ENCODE measurements around the gene CENPB.

Gene CENPB

DNA sequence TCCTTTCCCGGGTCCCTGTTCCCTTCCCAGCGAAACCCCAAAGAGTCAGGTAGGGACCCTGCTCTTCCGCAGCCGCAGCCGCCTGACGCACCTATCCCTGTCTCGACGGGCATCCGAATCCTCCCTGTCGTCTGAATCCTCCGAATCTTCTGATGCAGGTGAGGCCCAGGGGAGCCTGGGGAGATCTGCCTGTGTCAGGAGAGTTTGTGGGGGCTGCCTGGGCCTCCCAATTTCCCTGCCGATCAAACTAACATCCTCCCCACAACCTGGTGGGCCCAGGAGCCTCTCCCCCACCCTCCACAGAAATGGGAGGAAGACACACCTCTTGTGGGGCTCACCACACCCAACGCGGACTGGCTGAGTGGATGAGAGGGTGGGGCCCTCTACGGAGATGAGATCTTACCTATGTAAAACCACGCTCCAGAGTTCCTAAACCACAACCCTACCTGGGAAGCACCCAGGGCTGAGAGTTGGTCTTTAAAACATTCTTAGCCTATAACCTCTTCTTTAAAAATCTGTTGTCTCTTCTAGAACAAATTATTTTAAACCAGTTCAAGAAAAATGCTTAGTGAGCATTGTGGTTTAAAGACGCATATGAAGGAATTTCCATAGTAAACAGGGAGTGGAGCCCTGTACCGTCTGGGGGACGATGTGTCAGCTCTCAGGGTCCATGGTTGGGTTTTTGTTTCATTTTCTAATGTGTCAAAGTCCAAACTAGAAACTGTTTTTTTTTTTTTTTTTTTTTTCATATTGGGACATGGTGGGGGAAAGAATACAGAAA is 11.2 kb upstream of the CENPB start:
- no peak for DNase-seq (ENCODE audit: low read depth in 1 of 2, low spot score in 1 of 2)
- no peak for TF ChIP-seq GABPA (IDR thresholded peaks at IDR 0.05; ENCODE audit: low read depth)
- TF ChIP-seq, protein P1, sequence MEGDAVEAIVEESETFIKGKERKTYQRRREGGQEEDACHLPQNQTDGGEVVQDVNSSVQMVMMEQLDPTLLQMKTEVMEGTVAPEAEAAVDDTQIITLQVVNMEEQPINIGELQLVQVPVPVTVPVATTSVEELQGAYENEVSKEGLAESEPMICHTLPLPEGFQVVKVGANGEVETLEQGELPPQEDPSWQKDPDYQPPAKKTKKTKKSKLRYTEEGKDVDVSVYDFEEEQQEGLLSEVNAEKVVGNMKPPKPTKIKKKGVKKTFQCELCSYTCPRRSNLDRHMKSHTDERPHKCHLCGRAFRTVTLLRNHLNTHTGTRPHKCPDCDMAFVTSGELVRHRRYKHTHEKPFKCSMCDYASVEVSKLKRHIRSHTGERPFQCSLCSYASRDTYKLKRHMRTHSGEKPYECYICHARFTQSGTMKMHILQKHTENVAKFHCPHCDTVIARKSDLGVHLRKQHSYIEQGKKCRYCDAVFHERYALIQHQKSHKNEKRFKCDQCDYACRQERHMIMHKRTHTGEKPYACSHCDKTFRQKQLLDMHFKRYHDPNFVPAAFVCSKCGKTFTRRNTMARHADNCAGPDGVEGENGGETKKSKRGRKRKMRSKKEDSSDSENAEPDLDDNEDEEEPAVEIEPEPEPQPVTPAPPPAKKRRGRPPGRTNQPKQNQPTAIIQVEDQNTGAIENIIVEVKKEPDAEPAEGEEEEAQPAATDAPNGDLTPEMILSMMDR (IDR thresholded peaks at IDR 0.05; ENCODE audit: insufficient read depth, low read length): no peak
- no peak for TF ChIP-seq SPI1 (IDR thresholded peaks at IDR 0.05; ENCODE audit: borderline replicate concordance, low read depth)
- TF ChIP-seq, protein P2, sequence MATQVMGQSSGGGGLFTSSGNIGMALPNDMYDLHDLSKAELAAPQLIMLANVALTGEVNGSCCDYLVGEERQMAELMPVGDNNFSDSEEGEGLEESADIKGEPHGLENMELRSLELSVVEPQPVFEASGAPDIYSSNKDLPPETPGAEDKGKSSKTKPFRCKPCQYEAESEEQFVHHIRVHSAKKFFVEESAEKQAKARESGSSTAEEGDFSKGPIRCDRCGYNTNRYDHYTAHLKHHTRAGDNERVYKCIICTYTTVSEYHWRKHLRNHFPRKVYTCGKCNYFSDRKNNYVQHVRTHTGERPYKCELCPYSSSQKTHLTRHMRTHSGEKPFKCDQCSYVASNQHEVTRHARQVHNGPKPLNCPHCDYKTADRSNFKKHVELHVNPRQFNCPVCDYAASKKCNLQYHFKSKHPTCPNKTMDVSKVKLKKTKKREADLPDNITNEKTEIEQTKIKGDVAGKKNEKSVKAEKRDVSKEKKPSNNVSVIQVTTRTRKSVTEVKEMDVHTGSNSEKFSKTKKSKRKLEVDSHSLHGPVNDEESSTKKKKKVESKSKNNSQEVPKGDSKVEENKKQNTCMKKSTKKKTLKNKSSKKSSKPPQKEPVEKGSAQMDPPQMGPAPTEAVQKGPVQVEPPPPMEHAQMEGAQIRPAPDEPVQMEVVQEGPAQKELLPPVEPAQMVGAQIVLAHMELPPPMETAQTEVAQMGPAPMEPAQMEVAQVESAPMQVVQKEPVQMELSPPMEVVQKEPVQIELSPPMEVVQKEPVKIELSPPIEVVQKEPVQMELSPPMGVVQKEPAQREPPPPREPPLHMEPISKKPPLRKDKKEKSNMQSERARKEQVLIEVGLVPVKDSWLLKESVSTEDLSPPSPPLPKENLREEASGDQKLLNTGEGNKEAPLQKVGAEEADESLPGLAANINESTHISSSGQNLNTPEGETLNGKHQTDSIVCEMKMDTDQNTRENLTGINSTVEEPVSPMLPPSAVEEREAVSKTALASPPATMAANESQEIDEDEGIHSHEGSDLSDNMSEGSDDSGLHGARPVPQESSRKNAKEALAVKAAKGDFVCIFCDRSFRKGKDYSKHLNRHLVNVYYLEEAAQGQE (IDR thresholded peaks at IDR 0.05; ENCODE audit: insufficient replicate concordance, low read depth): no peak
- TF ChIP-seq POLR2AphosphoS5 (IDR thresholded peaks at IDR 0.05; ENCODE audit: low read depth): no peak
- H3K27me3 ChIP-seq (ENCODE audit: insufficient read depth, poor library complexity, severe bottlenecking): no peaks in the 10 kb centered on the region
- no peak overlapping the region for H3K27ac ChIP-seq (replicated peaks)
- no peak overlapping the region for H3K4me3 ChIP-seq (replicated peaks; ENCODE audit: insufficient read depth, low read length)

DNA sequence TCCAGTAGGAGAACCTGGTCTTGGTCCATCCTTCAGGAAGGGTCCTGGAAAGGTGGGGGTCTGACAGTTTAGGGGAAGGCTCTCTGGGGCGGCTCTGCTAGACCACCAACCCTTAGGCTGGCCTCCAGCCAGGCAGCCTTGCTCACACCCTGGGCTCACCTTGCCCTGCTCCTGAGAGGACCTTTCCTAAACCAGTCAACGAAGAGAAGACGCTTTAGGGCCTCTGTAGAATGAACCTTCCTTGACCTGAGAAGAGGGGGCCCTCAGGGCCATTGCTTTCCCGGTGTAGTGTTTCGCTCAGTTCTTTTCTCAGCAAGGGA is 10.6 kb upstream of the CENPB start:
- TF ChIP-seq POLR2AphosphoS5 (IDR thresholded peaks at IDR 0.05; ENCODE audit: low read depth) (no peak), SPI1 (IDR thresholded peaks at IDR 0.05; ENCODE audit: borderline replicate concordance, low read depth) (no peak), GABPA (IDR thresholded peaks at IDR 0.05; ENCODE audit: low read depth) (no peak)
- TF ChIP-seq, protein P2 (IDR thresholded peaks at IDR 0.05; ENCODE audit: insufficient replicate concordance, low read depth): no peak
- TF ChIP-seq, protein P1 (IDR thresholded peaks at IDR 0.05; ENCODE audit: insufficient read depth, low read length): no peak
- H3K27me3 ChIP-seq (ENCODE audit: insufficient read depth, poor library complexity, severe bottlenecking): no peaks in the 10 kb centered on the region
- H3K27ac ChIP-seq (replicated peaks): no peak overlapping the region
- H3K4me3 ChIP-seq (replicated peaks; ENCODE audit: insufficient read depth, low read length): peak overlapping the region; percentile 80
- no peak for DNase-seq (ENCODE audit: low read depth in 1 of 2, low spot score in 1 of 2)

DNA sequence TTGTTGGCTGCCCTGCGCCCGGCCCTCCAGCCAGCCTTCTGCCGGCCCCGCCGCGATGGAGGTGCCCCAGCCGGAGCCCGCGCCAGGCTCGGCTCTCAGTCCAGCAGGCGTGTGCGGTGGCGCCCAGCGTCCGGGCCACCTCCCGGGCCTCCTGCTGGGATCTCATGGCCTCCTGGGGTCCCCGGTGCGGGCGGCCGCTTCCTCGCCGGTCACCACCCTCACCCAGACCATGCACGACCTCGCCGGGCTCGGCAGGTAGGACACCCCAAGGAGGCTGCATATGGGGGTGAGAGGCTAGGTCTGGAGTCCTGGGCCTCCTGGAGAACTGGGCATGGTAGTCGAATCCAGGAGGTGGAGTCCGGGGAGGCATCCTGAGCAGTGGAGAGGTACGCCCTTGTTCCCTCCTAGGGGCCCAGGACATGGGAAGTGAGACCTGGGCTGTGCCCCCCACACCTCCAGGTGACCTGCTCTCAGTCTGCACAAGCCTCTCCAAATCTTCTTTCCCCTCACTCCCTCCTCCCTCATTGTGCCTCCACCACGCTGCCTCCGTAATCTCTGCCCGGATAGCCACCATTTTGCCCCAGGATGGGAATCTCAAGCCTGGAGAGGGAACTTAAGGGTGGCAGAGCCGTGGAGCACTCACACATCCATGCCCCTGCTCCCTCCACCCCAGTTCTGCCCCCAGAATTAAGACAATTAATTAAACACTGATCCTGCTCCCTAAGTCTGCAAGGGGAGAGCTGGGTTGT is 10.1 kb upstream of the CENPB start:
- H3K27me3 ChIP-seq (ENCODE audit: insufficient read depth, poor library complexity, severe bottlenecking): no peaks in the 10 kb centered on the region
- peak overlapping the region; percentile 53 for H3K27ac ChIP-seq (replicated peaks)
- peak overlapping the region; percentile 80 for H3K4me3 ChIP-seq (replicated peaks; ENCODE audit: insufficient read depth, low read length)
- DNase-seq (ENCODE audit: low read depth in 1 of 2, low spot score in 1 of 2): no peak
- no peak for TF ChIP-seq SPI1 (IDR thresholded peaks at IDR 0.05; ENCODE audit: borderline replicate concordance, low read depth)
- TF ChIP-seq GABPA (IDR thresholded peaks at IDR 0.05; ENCODE audit: low read depth): no peak
- TF ChIP-seq, protein P2 (IDR thresholded peaks at IDR 0.05; ENCODE audit: insufficient replicate concordance, low read depth): no peak
- no peak for TF ChIP-seq POLR2AphosphoS5 (IDR thresholded peaks at IDR 0.05; ENCODE audit: low read depth)
- TF ChIP-seq, protein P1 (IDR thresholded peaks at IDR 0.05; ENCODE audit: insufficient read depth, low read length): no peak

All from HL-60 (cell line).